Colon (tissue), 2 donors: Measurements from ENCODE around the gene ATXN2.
"Not testable (repeated sequence)": the region's sequence is repeated elsewhere in the genome, so short reads cannot be mapped to it uniquely, and the experiment has no call there.

ENCODE experiments used
- FAIRE-seq: peaks from 2 replicates; lab custom pipeline; 2012; peaks lifted over from hg19 to GRCh38; lab: Jason Lieb, UNC
- donor health status: control.
- donor health status: control.

ATXN2 gene

DNA sequence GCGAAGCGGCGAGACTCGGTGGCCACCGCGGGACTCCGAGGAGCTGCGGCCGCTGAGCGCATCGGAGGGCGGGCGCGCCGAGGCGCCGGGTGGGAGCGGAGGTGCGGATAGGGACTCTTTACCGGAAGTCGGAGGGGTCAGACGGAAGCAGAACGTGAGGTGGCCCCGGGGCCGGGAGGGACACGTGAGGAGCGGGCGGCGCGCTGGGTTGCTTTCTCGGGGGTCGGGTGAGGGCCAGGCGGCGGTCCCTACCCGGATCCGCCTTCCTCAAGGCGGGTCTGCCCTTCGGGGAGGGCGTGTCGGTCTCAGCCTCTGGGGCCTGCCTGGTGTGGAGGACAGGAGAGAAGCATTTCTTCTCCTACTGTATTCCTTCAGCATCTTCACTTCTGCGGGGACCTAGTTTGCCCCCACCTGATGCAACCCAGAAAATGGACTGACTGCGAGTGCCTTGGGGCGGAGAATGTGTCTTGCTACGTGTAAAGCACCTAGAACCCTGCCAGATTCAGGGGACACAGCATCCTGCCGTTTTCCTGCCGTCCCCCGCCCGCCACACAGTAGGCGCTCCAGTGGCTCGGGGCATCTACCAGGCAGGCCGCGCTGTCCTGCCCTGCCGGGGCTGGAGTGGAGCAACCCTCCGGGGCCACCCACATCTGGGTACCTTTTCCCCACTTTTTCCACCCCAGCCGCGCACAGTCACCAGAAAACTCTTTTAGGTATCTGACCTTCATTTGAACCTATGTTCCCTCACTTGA is 514 bp upstream of the ATXN2 start:
- no peak for FAIRE-seq

DNA sequence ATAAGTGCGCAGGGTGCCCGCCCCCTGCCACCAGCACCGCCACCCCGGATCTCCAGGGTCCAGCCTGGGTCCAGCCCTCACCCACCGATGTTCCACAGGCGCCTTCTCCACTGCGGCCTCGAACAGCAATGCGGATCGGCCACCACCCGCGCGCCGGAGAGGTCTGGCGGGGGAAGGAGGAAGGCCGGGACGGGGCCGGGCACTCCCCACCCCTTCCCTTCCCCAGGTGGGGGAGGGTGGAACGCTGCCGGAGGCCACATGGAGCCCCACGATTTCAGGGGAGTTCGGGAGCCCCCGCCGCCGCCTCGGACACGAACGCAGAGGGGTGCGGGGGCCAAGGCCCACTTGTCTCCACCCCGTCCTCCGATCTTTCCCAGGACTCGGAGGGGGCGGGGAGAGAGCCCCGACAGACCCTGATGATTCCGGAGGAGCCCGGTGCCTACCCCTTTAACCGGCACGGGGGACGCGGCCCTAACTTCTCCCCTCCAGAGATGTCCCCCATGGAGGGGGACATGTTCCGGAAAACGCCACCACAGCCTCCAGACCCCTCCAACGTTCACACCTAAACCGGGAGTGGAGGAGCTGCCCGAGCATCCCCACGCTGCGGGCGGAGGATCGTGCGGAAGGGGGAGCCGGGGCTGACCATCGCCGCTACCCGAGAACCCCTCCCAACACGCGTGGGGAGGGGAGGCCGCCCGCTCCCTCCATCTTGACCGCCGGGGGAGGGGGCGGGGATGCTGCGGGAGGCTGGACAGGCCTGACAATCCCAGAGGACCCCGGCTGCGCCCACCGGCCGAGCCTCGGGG is 1.1 kb downstream of the ATXN2 start:
- no peak for FAIRE-seq

DNA sequence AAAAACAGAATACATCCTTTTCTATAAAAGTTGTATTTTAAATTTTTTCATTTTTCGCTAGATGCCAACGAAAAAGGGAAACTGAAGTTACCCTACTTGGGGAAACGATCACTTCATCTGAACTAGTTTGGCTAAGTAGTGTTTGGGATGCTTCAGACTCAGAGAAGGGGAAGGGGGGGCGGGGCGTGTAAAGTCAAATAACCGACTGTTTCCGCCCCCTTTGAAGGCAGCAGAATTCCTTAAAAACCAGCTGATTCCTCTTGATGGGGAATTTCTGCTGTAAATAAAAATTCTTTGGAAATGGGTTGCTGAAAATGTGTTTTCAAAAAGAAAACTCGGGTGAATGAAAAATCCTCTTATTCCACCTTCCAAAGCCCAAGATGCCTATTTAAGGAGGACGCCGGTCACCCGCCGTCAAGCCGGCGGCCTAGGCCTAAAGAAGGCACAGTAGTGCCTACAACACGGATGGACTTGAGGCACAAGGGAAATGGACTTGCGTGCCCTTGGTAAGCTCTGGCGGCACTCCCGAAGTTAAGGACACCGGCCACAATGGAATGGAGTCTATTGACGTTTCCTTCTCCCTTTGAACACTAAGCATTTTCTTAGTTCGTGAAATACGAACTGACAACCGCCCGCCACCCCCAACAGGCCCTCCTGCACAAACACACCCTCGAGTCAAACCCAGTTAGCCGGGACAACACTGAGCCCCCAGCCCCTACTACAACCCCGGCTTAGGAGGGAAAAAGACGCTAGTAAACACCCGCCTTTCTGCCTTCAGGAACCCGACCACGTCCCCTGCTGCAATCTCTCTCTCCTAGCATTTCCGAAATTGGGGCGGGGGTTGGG is 1.9 kb downstream of the ATXN2 start:
- FAIRE-seq: no peak

DNA sequence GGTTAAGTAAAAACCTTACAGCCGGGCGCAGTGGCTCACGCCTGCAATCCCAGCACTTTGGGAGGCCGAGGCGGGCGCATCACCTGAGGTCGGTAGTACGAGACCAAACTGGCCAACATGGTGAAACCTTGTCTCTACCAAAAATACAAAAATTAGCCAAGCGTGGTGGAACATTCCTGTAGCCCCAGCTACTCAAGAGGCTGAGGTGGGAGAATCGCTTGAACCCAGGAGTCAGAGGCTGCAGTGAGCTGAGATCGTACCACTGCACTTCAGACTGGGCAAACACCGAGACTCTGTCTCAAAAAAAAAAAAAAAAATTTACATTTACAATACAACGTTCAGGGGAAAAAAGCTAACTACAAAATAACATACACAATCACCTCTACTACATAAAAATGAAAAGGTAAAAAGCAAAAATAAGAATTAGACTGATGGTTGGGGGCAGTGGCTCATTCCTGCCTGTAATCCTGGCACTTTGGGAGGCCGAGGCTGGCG is 3.7 kb downstream of the ATXN2 start:
- not testable (repeated sequence) for FAIRE-seq

DNA sequence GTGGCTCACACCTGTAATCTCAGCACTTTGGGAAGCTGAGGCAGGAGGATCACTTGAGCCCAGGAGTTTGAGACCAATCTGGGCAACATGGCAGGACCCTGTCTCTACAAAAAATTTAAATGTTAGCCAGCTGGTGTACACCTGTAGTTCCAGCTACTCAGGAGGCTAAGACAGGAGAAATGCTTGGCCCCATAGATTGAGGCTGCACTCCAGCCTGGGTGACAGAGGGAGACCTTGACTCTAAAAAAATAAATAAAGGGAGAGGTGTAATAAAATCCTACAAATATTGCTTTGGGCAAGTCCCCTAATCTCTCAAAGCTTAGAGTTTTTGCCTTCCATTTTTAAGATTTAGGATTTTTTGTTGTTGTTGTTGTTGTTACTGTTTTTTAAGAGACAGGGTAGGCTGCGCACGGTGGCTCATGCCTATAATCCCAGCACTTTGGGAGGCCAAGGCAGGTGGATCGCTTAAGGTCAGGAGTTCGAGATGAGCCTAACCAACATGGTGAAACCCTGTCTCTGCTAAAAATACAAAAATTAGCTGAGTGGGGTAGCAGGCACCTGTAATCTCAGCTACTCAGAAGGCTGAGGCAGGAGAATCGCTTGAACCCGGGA is 7.6 kb downstream of the ATXN2 start:
- FAIRE-seq: not testable (repeated sequence)

DNA sequence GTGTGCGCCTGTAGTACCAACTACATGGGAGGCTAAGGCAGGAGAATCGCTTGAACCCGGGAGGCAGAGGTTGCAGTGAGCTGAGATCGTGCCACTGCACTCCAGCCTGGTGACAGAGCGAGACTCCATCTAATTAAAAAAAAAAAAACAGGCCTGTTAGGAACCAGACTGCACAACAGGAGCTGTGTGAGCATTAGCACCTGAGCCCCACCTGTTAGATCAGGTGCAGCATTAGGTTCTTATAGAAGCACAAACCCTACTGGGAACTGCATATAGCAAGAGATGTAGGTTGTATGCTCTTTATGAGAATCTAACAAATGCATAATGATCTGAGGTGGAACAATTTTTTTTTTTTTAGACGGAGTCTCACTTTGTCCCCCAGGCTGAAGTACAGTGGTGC is 8.6 kb downstream of the ATXN2 start:
- no peak for FAIRE-seq

DNA sequence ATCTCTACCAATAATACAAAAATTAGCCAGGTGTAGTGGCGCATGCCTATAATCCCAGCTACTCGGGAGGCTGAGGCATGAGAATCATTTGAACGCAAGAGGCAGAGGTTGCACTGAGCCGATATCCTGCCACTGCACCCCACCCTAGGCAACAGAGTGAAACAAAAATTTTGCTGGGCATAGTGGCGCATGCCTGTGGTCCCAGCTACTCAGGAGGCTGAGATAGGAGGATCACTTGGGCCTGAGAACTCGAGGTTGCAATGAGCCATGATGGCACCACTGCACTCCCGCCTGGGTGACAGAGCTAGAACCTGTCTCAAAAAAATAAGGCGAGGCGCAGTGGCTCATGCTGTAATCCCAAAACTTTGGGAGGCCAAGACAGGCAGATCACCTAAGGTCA is 9.5 kb downstream of the ATXN2 start:
- no peak for FAIRE-seq

DNA sequence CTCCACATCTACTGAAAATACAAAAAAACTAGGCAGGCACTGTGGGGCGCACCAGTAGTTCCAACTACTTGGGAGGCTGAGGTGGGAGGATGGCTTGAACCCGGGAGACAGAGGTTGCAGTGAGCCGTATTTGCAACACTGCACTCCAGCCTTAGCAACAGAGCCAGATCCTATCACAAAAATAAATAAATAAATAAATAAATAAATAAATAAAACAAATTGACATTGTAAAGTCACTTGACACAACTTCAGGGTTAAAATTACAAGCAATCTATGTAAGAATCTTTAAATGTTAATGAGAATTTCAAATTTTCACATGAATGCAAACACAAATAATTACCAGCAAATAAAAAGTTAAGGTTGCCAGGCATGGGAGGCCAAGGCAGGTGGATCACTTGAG is 11.1 kb downstream of the ATXN2 start:
- no peak for FAIRE-seq

DNA sequence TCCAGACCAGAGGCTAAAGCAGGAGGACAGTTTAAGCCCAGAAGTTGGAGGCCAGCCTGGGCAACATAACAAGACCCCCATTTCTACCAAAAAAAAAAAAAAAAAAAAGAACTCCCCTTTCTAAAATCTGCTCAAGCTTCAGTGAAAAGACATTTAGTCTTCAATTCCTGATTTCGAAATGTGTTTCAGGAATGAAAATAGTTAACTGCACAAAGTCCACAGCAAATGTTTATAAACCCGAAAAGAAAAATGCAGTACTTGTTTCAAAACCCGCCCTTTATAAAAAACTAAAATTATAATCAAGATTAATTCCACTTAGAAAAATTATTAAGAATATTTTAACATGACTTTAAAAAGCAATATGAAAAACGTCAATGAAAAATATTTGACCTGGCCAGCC is 12.1 kb downstream of the ATXN2 start:
- no peak for FAIRE-seq

DNA sequence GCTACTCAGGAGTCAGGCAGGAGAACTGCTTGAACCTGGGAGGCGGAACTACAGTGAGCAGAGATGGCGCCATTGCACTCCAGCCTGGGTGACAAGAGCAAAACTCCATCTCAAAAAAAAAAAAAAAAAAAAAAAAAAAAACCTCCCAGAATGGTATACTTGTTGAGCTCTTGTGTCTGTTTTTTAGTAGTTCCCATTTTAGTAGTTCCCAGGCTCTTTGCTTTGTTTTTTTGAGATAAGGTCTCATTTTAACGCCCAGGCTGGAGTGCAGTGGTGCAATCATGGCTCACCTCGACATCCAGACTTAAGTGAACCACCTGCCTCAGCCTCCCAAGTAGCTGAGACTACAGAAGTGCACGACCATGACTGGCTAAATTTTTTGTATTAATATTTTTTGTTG is 13.4 kb downstream of the ATXN2 start:
- FAIRE-seq: no peak

DNA sequence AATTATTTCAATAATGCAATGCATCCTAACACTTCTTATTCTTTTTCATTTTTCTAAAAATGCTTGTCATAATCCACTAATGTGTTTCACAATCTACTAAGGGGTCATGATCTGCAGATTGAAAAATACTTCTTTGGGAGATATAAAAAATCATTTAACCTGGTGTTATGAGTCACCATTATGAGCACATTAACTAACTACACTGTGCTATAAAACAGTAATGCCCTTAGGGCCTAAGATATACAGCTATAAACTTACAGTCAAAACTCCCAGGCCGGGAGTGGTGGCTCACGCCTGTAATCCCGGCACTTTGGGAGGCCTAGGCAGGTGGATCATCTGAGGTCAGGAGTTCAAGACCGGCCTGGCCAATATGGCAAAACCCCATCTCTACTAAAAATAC is 14.2 kb downstream of the ATXN2 start:
- no peak for FAIRE-seq

DNA sequence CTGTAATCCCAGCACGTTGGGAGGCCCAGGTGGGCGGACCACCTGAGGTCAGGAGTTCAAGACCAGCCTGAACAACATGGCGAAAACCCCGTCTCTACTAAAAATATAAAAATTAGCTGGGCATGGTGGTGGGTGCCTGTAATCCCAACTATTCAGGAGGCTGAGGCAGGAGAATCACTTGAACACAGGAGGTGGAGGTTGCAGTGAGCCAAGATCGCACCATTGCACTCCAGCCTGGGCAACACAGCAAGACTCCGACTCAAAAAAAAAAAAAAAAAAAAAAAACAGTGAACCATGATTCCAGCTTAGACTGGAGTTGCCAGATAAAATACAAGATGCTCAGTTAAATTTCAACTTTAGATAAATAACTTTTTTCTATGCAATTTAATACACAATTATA is 15.6 kb downstream of the ATXN2 start:
- not testable (repeated sequence) for FAIRE-seq

DNA sequence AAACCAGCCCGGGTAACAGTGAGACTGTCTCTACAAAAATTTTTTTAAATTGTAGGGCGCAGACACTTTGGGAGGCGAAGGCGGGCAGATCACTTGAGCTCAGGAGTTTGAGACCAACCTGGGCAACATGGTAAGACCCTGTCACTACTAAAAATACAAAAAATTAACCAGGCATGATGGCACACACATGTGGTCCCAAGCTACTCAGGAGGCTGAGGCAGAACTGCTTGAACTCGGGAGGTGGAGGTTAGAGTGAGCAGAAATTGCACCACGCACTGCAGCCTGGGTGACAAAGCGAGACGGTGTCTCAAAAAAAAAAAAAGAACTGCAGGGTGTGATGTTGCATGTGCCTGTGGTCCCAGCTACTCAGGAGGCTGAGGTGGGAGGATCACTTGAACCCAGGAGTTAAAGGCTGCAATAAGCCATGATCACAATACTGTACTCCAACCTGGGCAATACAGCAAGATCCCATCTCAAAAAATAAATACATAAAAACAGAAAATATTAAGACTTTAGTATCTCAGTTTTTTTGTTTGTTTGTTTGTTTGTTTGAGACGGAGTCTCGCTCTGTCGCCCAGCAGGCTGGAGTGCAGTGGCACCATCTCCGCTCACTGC is 16.9 kb downstream of the ATXN2 start:
- no peak for FAIRE-seq

DNA sequence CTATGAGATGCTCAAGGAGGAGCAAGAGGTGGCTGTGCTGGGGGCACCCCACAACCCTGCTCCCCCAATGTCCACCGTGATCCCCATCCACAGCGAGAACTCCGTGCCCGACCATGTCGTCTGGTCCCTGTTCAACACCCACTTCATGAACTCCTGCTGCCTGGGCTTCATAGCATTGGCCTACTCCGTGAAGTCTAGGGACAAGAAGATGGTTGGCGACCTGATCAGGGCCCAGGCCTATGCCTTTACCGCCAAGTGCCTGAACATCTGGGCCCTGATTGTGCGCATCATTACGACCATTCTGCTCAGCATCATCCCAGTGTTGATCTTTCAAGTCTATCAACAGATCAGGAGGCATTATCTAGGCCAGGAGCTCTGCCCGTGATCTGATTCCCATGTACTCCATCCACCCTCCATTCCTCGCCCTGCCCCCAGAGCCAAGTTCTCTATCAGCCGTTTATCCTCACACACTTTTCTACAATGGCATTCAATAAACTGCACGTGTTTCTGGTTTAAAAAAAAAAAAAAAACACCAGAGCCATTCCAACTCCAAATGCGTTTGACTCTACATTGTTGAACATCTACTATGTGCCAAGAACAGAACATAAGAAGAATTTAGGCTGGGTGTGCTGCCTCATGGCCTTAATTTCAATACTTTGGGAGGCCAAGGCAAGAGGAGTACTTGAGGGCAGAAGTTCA is 17.5 kb downstream of the ATXN2 start:
- FAIRE-seq: no peak

DNA sequence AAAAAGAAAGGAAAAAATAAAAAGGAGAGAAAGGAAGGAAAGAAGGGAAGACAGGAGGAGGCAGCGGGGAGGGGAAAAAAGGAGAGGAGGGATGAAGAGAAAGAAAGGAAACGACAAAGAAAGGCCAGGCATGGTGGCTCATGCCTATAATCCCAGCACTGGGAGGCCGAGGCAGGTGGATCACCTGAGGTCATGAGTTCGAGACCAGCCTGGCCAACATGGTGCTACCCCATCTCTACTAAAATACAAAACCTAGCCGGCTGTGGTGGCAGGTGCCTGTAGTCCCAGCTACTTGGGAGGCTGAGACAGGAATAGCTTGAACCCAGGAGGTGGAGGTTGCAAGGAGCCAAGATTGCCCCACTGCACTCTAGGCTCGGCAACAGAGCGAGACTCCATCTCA is 18.4 kb downstream of the ATXN2 start:
- no peak for FAIRE-seq

DNA sequence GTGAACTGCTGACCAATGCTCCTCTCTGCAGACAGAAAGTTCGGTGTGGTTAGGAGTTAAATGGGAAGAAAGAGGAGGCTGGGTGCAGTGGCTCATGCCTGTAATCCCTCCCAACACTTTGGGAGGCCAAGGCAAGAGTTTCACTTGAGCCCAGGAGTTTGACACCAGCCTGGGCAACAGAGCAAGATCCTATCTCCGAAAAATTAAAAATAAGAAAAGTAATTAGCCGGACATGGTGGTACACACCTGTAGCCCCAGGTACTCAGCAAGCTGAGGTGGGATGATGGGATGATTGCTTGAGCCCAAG is 19.0 kb downstream of the ATXN2 start:
- no peak for FAIRE-seq

DNA sequence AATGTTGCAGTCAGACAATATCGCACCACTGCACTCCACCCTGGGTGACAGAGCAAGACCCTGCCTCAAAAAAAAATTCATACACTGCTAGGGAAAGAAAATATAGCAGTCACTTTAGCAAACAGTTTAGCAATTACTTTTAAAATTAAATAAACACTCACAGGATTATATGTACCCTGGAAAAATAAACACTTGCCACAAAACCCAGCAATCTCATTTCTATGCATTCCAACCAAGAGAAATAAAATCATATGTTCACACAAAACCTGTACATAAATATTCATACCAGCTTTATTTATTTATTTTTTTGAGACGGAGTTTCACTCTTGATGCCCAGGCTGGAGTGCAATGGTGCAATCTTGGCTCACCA is 20.2 kb downstream of the ATXN2 start:
- FAIRE-seq: no peak

DNA sequence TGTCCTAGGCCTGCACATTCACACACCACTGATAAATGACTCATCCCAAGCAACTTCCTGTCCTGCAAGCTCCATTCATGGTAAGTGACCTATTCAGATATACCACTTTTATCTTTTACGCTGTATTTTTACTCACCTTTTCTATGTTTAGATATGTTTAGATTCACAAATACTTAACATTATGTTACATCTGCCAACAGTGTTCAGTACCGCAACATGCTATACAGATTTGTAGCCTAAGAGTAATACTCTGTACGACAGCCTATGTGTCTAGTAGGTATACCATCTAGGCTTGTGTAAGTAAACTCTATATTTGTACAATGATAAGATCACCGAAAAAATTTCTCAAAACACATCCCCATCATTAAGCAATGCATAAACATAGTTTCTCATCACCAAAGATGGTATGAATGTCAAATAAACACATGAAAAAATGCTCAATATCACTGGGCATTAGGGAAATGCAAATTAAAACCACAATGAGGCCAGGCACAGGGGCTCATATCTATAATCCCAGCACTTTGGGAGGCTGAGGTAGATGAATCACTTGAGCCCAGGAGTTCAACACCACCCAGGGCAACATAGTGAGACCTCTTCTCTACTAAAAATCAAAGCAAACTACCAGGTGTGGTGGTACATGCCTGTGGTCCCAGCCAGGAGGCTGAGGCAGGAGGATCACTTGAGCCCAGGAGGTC is 20.7 kb downstream of the ATXN2 start:
- FAIRE-seq: no peak

DNA sequence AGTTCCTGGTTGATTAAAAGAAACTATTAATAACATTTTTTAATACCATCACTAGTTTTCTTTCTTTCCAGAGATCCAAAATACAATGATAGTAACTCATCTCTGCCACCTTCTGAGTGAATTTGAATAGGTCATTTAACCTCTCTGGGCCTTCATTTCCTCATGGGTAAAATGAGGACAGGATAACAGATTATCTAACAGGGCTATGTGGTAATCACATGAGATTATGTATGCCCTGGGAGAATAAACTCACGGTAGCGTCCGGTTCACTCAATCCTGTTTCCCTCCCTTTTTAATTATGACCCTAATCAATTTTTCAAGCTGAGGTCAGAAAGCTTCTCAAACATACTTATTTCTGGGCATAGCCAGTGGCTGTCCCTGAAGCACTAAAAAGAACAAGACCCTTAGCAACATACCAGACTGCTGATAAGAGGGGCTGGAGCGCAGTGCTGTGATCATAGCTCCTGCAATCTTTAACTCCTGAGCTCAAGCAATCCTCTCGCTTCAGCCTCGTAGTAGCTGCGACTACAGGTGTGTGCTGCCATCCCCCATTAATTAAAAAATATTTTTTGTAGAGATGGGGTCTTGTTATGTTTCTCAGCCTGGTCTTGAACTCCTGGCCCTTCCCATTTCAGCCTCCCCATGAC is 24.2 kb downstream of the ATXN2 start:
- no peak for FAIRE-seq

DNA sequence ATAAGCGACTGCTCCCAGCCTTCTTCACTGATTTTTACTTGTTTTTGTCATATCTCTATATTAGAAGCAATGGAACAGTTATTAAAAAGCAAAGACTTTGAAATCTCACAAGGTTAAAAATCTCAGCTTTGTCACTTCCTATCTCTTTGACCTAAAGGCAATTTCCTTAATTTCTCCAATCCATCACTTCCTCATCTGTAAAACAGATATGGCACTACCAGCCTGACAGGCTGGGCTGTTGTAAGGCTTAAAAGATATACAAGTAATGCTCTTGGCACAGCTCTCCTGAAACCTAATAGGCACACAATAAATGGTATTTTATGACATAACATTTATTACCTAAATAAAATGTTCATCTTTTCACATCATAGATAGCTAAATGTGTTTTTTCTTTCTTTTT is 25.6 kb downstream of the ATXN2 start:
- no peak for FAIRE-seq
